ENCODE data around the gene MAGI2. TPM values are rescaled to one million over a fixed set of nuclear protein-coding genes. Genes with fewer than 3 reads are reported as not detected.

MAGI2 gene
- total and polyA plus RNA-seq, 2 of the 13 experiments (the other 11 are each of a cell fraction or from before 2014, with no cell fraction given) = 1.5 to 3.8 TPM

DNA sequence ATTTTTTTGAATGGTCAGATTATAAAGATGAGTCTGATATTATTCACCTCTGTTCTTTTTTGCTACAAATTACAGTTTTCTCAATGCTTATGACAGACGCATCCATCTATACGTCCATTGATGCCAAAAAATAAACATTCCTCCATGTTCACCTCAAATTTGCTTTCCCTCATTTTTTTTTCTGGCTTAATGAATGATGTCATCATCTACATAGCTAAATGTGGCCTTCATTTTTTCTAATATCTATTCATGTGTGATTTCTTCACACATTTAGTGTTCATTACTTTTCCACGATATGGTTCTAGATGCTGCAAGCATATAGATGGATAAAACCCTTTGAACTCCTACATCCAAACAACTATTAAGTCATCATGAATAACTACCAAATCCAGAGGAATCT is 163.1 kb downstream of the MAGI2 start:
- in situ Hi-C loops (cut with HindIII; ENCODE audit: extremely low pct_ligation_motif_present, low pct_unique_long_range_greater_than_20kb) = loop anchor here (25.0 kb wide), 1 partner anchor 447 kb away; no protein-coding TSS in a partner anchor
- ChIA-PET POLR2A (no interaction called here), CTCF (ENCODE audit: low intra/inter-chr PET ratio, low total read pairs) (no interaction called here)
- DNase-seq (ENCODE audit: low spot score) = no peak
- no TSS peak for BruUV-seq (replicated peaks)
- Histone ChIP-seq H3K9ac (ENCODE audit: insufficient read depth, low read depth, low read length) (no peak overlapping the region), H2AFZ (ENCODE audit: low read length) (no peak overlapping the region), H3K4me1 (ENCODE audit: insufficient read depth, low read length) (peaks cover 13% of the 10 kb centered on the region), H3K36me3 (replicated peaks in 1 of 2; ENCODE audit: control insufficient read depth in 1 of 2, insufficient read depth in 2 of 2, low read length in 2 of 2) (no peaks in the 10 kb centered on the region), H3K4me3 (replicated peaks in 1 of 3; ENCODE audit: insufficient read depth in 1 of 3, low read depth in 2 of 3, low read length in 3 of 3) (no peak overlapping the region), H3K9me3 (ENCODE audit: low read length) (no peaks in the 10 kb centered on the region), H3K27ac (ENCODE audit: extremely low read length, insufficient read depth, low read length) (no peak overlapping the region), H3K27me3 (ENCODE audit: control insufficient read depth in 1 of 2, insufficient read depth in 2 of 2, low read length in 2 of 2) (no peaks in the 10 kb centered on the region), H3K4me2 (ENCODE audit: low read depth, low read length) (no peak overlapping the region), H4K20me1 (ENCODE audit: insufficient read depth, low read length) (peaks cover 3% of the 10 kb centered on the region; the same call in 1 of the 2 replicates), H3K79me2 (ENCODE audit: insufficient read depth, low read length) (no peaks in the 10 kb centered on the region)
- TF ChIP-seq ATF7 (IDR thresholded peaks at IDR 0.05) (peak; percentile 93), ATF7 (CRISPR knock-in tag; IDR thresholded peaks at IDR 0.05) (no peak), PCBP2 (optimal IDR thresholded peaks at IDR 0.05; ENCODE audit: low read depth, low read length, poor library complexity, severe bottlenecking) (no peak)
- FAIRE-seq = no peak
- ATAC-seq = no peak
- 90% methylated on average over 3 of the region's 3 CpGs for WGBS (ENCODE audit: low lambda C conversion rate)
- intact Hi-C loops (cut with micrococcal nuclease; ENCODE audit: unreplicated experiment) = loop anchor here (5.0 kb wide), 1 partner anchor 172 kb away; no protein-coding TSS in a partner anchor

DNA sequence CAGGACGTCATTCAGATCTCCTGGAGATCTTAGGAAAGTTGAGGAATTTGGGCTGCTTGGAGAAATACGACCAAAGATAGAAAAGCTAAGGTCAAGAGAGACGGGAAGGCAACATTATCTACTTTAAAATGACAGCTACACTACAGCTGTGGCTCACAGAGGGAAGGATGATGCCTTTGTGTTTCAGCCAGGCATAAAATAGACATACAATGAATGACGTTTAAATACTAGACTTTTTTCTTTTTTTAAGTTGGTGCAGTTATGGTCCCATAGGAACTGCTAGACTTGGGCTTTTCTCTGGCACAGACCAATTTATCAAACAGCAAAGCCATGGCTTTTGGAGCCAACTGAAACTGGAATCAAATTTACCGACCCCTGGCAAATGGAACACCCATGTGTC is 164.8 kb downstream of the MAGI2 start:
- no TSS peak for BruUV-seq (replicated peaks)
- Histone ChIP-seq H3K4me1 (ENCODE audit: insufficient read depth, low read length) (peaks cover 5% of the 10 kb centered on the region), H3K27me3 (ENCODE audit: control insufficient read depth in 1 of 2, insufficient read depth in 2 of 2, low read length in 2 of 2) (no peaks in the 10 kb centered on the region), H3K27ac (ENCODE audit: extremely low read length, insufficient read depth, low read length) (no peak overlapping the region), H3K9me3 (ENCODE audit: low read length) (no peaks in the 10 kb centered on the region), H2AFZ (ENCODE audit: low read length) (no peak overlapping the region), H4K20me1 (ENCODE audit: insufficient read depth, low read length) (peaks cover 3% of the 10 kb centered on the region; the same call in 1 of the 2 replicates), H3K36me3 (replicated peaks in 1 of 2; ENCODE audit: control insufficient read depth in 1 of 2, insufficient read depth in 2 of 2, low read length in 2 of 2) (no peaks in the 10 kb centered on the region), H3K4me3 (replicated peaks in 1 of 3; ENCODE audit: insufficient read depth in 1 of 3, low read depth in 2 of 3, low read length in 3 of 3) (no peak overlapping the region), H3K79me2 (ENCODE audit: insufficient read depth, low read length) (no peaks in the 10 kb centered on the region), H3K4me2 (ENCODE audit: low read depth, low read length) (no peak overlapping the region), H3K9ac (ENCODE audit: insufficient read depth, low read depth, low read length) (no peak overlapping the region)
- WGBS (ENCODE audit: low lambda C conversion rate) = 64% methylated on average over 5 of the region's 5 CpGs
- intact Hi-C loops (cut with micrococcal nuclease; ENCODE audit: unreplicated experiment) (no loop called here), in situ Hi-C loops (cut with HindIII; ENCODE audit: extremely low pct_ligation_motif_present, low pct_unique_long_range_greater_than_20kb) (loop anchor here (25.0 kb wide), 1 partner anchor 449 kb away; no protein-coding TSS in a partner anchor)
- ChIA-PET CTCF (ENCODE audit: low intra/inter-chr PET ratio, low total read pairs) (no interaction called here), POLR2A (no interaction called here)
- DNase-seq (ENCODE audit: low spot score) = no peak
- ATAC-seq = no peak
- no peak for FAIRE-seq
- TF ChIP-seq GMEB2 (CRISPR knock-in tag; IDR thresholded peaks at IDR 0.05; ENCODE audit: low read depth) (no peak), NCOA1 (CRISPR knock-in tag; IDR thresholded peaks at IDR 0.05) (no peak), ZFY (CRISPR knock-in tag; IDR thresholded peaks at IDR 0.05) (no peak), HNRNPUL1 (IDR thresholded peaks at IDR 0.05; ENCODE audit: low read depth, low read length) (no peak), TOE1 (CRISPR knock-in tag; IDR thresholded peaks at IDR 0.05) (no peak), HDAC6 (IDR thresholded peaks at IDR 0.05; ENCODE audit: low read depth, low read length) (no peak), ZEB1 (IDR thresholded peaks at IDR 0.05; ENCODE audit: insufficient replicate concordance, low read depth) (no peak), REL (CRISPR knock-in tag; conservative IDR thresholded peaks at IDR 0.05) (no peak), UBTF (CRISPR knock-in tag; IDR thresholded peaks at IDR 0.05) (no peak), IKZF1 (IDR thresholded peaks at IDR 0.05) (no peak), EHMT2 (IDR thresholded peaks at IDR 0.05; ENCODE audit: borderline replicate concordance, low read depth, low read length) (no peak), ZNF225 (CRISPR knock-in tag; IDR thresholded peaks at IDR 0.05) (no peak), IKZF4 (CRISPR knock-in tag; IDR thresholded peaks at IDR 0.05; ENCODE audit: borderline replicate concordance, low read depth, not compliant biosample characterization) (no peak)
